GM12878 (cell line): ENCODE data around the gene TSPO. TPM values are rescaled to one million over a fixed set of nuclear protein-coding genes. Genes with fewer than 3 reads are reported as not detected.

Experiments
- ATAC-seq: fragments of 200-7000 bp; cut with Tn5 transposase; 3 replicates; pipeline ENCODE4 v1.9.1; 2020; ENCODE audit warnings: mild to moderate bottlenecking, moderate library complexity
- BruUV-seq: library from RNA; stranded (reverse); fragments of 400-500 nt; replicated peaks from 2 replicates; lab custom pipeline; 2021; lab: Mats Ljungman, UMichigan
- CTCF ChIA-PET: fragments of 300-600 bp; sonication (Branson Sonifier 250); formaldehyde crosslinking; extraction: SDS; loops from one replicate; lab custom pipeline; 2021; ENCODE audit warnings: inconsistent platforms; lab: Yijun Ruan, JAX
- POLR2A ChIA-PET: fragments of 350-600 bp; formaldehyde crosslinking; extraction: SDS; loops from one replicate; lab custom pipeline; 2021; ENCODE audit warnings: inconsistent platforms; lab: Charles Lee
- RAD21 ChIA-PET: fragments of 300-600 bp; sonication (Branson Sonifier 250); formaldehyde crosslinking; loops from one replicate; lab custom pipeline; 2023; ENCODE audit warnings: antibody characterized with exemption; ENCODE audit not compliant: unreplicated experiment; lab: Charles Lee
- SMC1A ChIA-PET: fragments of 300-600 bp; sonication (Branson Sonifier 250); formaldehyde crosslinking; loops from one replicate; lab custom pipeline; 2023; ENCODE audit not compliant: unreplicated experiment, uncharacterized antibody; lab: Charles Lee
- DNase-seq: peaks from one replicate; pipeline ENCODE4 v3.0.0-alpha.2; 2011; ENCODE audit warnings: low read depth, low spot score
- FAIRE-seq: peaks from 3 replicates; lab custom pipeline; 2011; peaks lifted over from hg19 to GRCh38; lab: Jason Lieb, UNC
- H2AFZ ChIP-seq: 2 replicates; pipeline ENCODE4 v1.6.0; 2011; ENCODE audit warnings: low read depth, low read length, control low read depth; ENCODE audit not compliant: control insufficient read depth
- H3K27ac ChIP-seq: 2 replicates; pipeline ENCODE4 v1.5.1; 2011; ENCODE audit warnings: control low read depth; ENCODE audit not compliant: control insufficient read depth, insufficient read depth
- H3K27me3 ChIP-seq, 2 experiments: replicated peaks in 1 of 2; 2 replicates each; pipeline versions ENCODE4 v1.6.0 to v1.6.1; 2011; ENCODE audit warnings: low read length in 1 of 2; ENCODE audit not compliant: control insufficient read depth in 2 of 2, insufficient read depth in 2 of 2
- H3K36me3 ChIP-seq, 2 experiments: 2 replicates each; pipeline ENCODE4 v1.5.1; 2011; ENCODE audit warnings: low read length in 1 of 2; ENCODE audit not compliant: control insufficient read depth in 2 of 2, insufficient read depth in 2 of 2
- H3K4me1 ChIP-seq: 2 replicates; pipeline ENCODE4 v1.6.1; 2011; ENCODE audit warnings: mild to moderate bottlenecking, low read length, moderate library complexity, mixed read lengths; ENCODE audit not compliant: control insufficient read depth, insufficient read depth
- H3K4me2 ChIP-seq: 2 replicates; pipeline ENCODE4 v1.6.0; 2011; ENCODE audit warnings: control low read depth; ENCODE audit not compliant: control insufficient read depth, insufficient read depth
- H3K4me3 ChIP-seq: fragments of 200-600 bp; sonication (generic); 2 replicates; pipeline ENCODE4 v1.5.1; 2016
- H3K79me2 ChIP-seq: 2 replicates; pipeline ENCODE4 v1.6.0; 2011; ENCODE audit warnings: low read length; ENCODE audit not compliant: control insufficient read depth, insufficient read depth
- H3K9ac ChIP-seq: 2 replicates; pipeline ENCODE4 v1.8.0; 2011; ENCODE audit warnings: low read length, control low read depth, mixed read lengths; ENCODE audit not compliant: control insufficient read depth, insufficient read depth
- H3K9me3 ChIP-seq: replicated peaks from 3 replicates; pipeline ENCODE4 v1.5.1; 2011; ENCODE audit warnings: mild to moderate bottlenecking, low read length; ENCODE audit not compliant: control insufficient read depth, insufficient read depth
- H4K20me1 ChIP-seq: 2 replicates; pipeline ENCODE4 v1.6.0; 2011; ENCODE audit not compliant: control insufficient read depth, insufficient read depth
- ASH2L ChIP-seq: fragments of 300-600, 200-600 bp; sonication (generic); IDR thresholded peaks from 2 replicates; pipeline ENCODE4 v1.6.1; 2017; ENCODE audit warnings: low read depth, mild to moderate bottlenecking, borderline replicate concordance
- ATF2 ChIP-seq: IDR thresholded peaks from 2 replicates; pipeline ENCODE4 v1.6.1; 2012; ENCODE audit warnings: low read length, inconsistent platforms
- CHD1 ChIP-seq: IDR thresholded peaks from 2 replicates; pipeline ENCODE4 v1.6.1; 2012; ENCODE audit warnings: low read depth, low read length, improper control_type of control experiment
- MYC ChIP-seq: IDR thresholded peaks from 2 replicates; pipeline ENCODE4 v1.6.1; 2011; ENCODE audit warnings: mild to moderate bottlenecking, low read length, moderate library complexity, inconsistent platforms; ENCODE audit not compliant: insufficient read depth, insufficient replicate concordance, insufficient read length, severe bottlenecking
- RB1 ChIP-seq: fragments of 450-650 bp; formaldehyde crosslinking; IDR thresholded peaks from 2 replicates; pipeline ENCODE4 v1.6.1; 2017; ENCODE audit warnings: mild to moderate bottlenecking, borderline replicate concordance
- SIX5 ChIP-seq: IDR thresholded peaks from 2 replicates; pipeline ENCODE4 v1.6.1; 2011; ENCODE audit warnings: mild to moderate bottlenecking, low read depth, low read length, moderate library complexity; ENCODE audit not compliant: severe bottlenecking
- SKIL ChIP-seq: fragments of 450-650 bp; IDR thresholded peaks from 2 replicates; pipeline ENCODE4 v1.6.1; 2017; ENCODE audit warnings: mild to moderate bottlenecking, low read depth, inconsistent platforms; ENCODE audit not compliant: poor library complexity, severe bottlenecking
- SMARCA5 ChIP-seq: fragments of 450-650 bp; IDR thresholded peaks from 2 replicates; pipeline ENCODE4 v1.6.1; 2017; ENCODE audit warnings: mild to moderate bottlenecking
- TCF7 ChIP-seq: IDR thresholded peaks from 2 replicates; pipeline ENCODE4 v1.6.1; 2014; ENCODE audit warnings: antibody characterized with exemption, borderline replicate concordance
- ZBTB11 ChIP-seq: fragments of 450-650 bp; formaldehyde crosslinking; IDR thresholded peaks from 2 replicates; pipeline ENCODE4 v1.5.0; 2022; ENCODE audit warnings: mild to moderate bottlenecking, missing genetic modification characterization
- WGBS: methylation state at CpG from one replicate; pipeline ENCODE4 v1.1.6; 2016; ENCODE audit warnings: low lambda C conversion rate; ENCODE audit not compliant: insufficient replicate concordance, insufficient coverage; ENCODE audit errors: missing lambda C conversion rate; 5-methylcytosine and 5-hydroxymethylcytosine counted together
- in situ Hi-C: fragments of 300-500 bp; cut with MboI; formaldehyde crosslinking; loops from 9 replicates; pipeline ENCODE4 v1.14.3; 2018; ENCODE audit warnings: mixed read lengths
- intact Hi-C: fragments of 100-400 bp; cut with micrococcal nuclease; formaldehyde crosslinking; loops from one replicate; pipeline ENCODE4 v1.14.2; 2022; ENCODE audit not compliant: unreplicated experiment
- polyA plus RNA-seq, 11 experiments: library from polyadenylated mRNA; depleted of rRNA in 4 of 11; unstranded in 6 of 11; stranded (reverse) in 5 of 11; fragments of >200 nt; fragmentation: Nextera tagmentation in 4 of 11; fragmentation: Illumina TruSeq in 1 of 11; extraction: Ambion mirVana in 4 of 11; extraction: Trizol in 1 of 11; gene quantifications; 1 replicate in 1 of 11; 2 replicates in 10 of 11; pipeline versions ENCODE4 v1.2.1 to v1.2.3, GENCODE V29; 2011 to 2016; ENCODE audit warnings: inconsistent platforms in 2 of 11, missing spikeins in 2 of 11, low read depth in 1 of 11
- total RNA-seq, 4 experiments: library from RNA; depleted of rRNA in 3 of 4; stranded (reverse); fragments of >200 nt in 3 of 4; fragmentation: Illumina TruSeq in 1 of 4; extraction: Trizol in 1 of 4; gene quantifications; 2 replicates each; pipeline versions ENCODE4 v1.2.1 to v1.2.3, GENCODE V29; 2013 to 2021

Gene TSPO
- total and polyA plus RNA-seq, 10 of the 15 experiments (the other 5 are each of a cell fraction or from before 2014, with no cell fraction given), result 1.4 to 50.5 (median 18.8) TPM

DNA sequence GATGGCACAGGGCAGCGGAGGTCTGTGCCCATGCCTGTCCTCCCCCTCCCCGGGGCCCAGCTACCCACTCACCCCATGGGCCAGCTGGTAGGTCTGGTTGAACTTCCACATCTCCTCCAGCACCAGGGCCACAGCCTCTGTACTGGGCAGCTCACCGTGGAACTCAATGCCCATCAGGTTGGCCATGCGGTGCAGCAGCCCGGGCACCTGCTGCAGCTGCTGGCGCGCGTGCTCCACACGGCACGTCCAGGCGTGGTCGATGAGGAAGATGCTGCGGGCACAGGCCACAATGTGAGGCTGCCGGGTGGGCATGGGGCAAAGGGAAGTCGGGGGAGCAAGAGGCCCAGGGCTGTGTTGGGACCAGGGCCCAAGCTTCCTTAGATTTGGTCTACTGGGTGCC is 29.3 kb downstream of the TSPO start (continued):
- TF ChIP-seq SMARCA5 (no peak), CHD1 (no peak), ASH2L (no peak)

DNA sequence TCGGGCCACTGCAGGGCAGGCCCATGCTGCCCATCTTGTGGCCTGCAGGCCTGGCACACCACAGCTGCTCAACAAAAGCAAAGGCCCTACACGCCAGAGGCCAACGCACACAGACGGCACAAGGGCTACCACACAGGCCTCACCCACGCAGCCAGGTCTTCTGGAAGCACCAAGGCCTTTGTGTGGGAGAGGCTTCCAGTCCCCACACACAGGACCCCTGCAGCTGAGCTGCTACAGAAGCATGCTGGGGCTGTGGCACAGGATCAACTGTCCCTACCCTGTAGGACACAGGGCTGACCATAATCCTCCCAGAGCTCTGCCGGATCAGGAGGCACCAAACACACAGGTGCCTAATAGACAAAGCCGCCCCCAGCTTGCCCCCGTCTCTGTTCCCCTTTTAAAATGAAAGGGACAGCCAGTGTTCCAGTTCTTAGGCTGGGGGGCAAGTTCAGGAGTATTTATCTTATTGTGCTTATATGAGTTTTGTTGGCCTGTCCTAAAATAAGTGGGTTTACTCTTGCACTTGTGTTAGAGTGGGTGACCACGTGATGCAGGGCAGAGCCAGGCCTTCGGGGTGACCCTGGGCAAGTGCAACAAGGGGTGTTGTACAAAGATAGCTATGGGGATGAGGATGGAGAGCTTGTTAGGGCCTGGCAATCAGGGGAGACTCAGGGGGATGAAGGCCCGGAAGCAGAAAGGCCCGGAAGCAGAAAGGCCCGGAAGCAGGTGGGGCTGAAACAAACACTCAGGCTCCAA is 30.1 kb downstream of the TSPO start:
- Histone ChIP-seq H3K4me3 (no peak overlapping the region), H3K4me1 (peaks cover 6% of the 10 kb centered on the region), H4K20me1 (no peaks in the 10 kb centered on the region), H3K27ac (no peak overlapping the region), H2AFZ (no peak overlapping the region), H3K27me3 (no peaks in the 10 kb centered on the region), H3K79me2 (peaks cover 14% of the 10 kb centered on the region), H3K9ac (no peak overlapping the region), H3K4me2 (no peak overlapping the region), H3K36me3 (peaks cover 7% of the 10 kb centered on the region in 2 experiments; a peak in 3 of 4 replicates), H3K9me3 (no peaks in the 10 kb centered on the region)
- SMC1A ChIA-PET, result no interaction called here
- POLR2A ChIA-PET, result no interaction called here
- in situ Hi-C loops, result no loop called here
- intact Hi-C loops, result no loop called here
- TF ChIP-seq RB1 (no peak), ZBTB11 (CRISPR knock-in tag) (no peak), MYC (no peak), CHD1 (no peak), ATF2 (no peak), SKIL (no peak), TCF7 (no peak), SIX5 (no peak)
- RAD21 ChIA-PET, result no interaction called here
- no peak for ATAC-seq
- BruUV-seq, result no TSS peak
- no peak for FAIRE-seq
- CTCF ChIA-PET, result no interaction called here
- WGBS, result 75% methylated on average over 13 of the region's 13 CpGs
- DNase-seq, result no peak
